Activated CD4-positive, alpha-beta T cell treated with anti-CD3 and anti-CD28 coated beads, Interleukin-2, amount 50 U/mL, for 16 hours (primary cell): Measurements from ENCODE around the gene TOM1L2.

ENCODE experiments used
- DNase-seq: peaks from one replicate; pipeline ENCODE4 v3.0.0-alpha.2; 2020

The TOM1L2 gene

DNA sequence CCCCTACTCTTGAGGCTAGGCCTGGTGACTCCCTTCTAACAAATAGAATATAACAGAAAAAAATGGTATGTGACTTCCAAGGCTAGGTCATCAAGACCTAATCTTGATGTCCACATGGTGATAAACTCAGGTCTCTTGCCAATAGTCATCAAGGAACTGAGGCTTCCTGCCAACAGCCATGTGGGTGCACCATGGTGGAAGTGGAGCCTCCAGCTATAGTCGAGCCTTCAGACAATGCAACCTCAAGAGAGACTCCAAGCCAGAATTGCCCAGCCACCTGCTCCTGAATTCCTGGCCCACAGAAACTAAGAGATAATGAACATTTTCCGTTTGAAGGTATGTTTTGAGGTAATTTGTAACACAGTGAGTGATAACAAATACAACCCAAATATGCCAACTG is 79.5 kb downstream of the TOM1L2 start:
- no peak for DNase-seq

DNA sequence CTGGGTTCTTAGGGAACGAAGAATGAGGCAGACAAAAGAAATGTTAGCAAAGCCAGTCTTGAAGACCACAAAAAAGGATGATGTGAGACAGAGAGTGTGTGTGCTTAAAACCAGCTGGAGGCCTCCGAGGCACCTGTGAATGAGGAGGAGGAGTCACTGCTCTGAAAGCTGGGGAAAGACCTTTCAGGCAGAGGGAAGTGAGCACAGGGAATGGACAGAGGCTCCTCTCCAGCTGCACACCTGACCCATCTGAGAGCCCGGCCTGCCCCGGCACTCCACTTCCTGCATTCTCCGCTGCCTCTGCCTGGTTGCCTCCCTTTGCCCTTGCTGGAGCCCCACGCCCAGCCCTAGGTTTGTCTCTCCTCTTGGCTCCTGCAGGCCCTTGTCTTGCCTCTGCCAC is 80.2 kb downstream of the TOM1L2 start:
- no peak for DNase-seq

DNA sequence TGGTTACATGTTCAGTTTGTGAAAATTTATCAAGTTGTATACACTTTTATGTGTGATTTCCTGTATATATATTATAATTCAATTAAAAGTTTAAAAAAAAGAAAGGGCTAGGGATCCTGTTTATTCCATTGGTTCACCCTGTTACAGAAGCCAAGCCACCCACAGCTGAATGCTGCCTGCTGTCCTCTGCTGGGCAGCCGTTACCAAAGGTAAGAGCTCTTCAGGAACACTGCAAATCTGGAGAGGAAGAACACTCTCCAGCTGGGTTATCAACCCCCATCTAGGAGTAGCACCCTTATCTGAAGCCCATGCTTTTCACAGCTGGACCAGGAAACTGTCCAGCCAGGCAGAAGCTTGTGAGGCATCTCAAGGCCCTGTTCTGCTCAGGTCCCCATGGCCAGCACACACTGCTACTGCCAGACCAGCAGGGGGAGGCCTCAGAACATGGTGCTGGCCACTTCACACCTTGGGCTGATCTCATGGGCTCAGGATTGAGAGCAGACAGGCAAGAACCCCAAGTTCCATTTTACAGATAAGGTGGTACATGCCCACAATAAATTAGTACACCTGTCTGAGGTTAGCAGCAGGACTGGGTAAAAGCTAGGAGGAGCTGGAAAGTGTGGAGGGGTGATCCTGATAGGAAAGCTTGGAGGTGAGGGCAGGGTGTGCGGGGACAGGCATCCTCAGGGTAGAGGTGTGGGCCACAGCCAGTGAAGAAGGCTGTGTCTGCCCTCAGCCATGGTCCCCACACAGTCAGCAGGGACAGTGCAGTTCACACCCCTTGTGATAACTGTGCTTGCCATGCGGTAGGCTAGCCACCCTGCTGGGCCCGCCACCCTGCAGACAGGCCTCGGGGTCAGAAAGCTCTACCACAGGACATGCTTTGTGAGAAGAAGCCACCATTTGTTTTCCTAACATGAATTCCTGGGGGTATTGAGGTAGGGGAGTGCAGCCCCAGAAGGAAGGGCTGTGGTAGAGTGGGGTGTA is 81.1 kb downstream of the TOM1L2 start:
- peak; percentile 46 for DNase-seq

DNA sequence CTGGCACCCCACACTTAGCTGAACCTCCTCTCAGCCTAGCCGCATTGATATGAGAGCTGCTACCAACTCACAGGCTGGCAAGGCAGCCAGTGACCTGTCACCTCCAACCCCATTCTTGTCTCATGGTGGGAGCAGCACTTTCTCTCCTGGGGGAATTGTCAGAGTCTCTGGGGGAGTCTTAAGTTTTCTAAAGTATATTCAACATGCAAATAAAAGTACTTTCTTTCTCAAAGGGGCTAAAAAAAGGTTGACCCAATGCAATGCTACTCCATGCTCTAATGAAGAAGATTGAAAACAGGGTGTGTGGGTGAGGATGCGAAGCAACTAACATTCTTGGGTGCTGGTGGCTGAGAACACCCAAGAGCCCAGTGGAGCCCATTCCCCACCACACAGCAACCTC is 82.3 kb downstream of the TOM1L2 start:
- DNase-seq = no peak

DNA sequence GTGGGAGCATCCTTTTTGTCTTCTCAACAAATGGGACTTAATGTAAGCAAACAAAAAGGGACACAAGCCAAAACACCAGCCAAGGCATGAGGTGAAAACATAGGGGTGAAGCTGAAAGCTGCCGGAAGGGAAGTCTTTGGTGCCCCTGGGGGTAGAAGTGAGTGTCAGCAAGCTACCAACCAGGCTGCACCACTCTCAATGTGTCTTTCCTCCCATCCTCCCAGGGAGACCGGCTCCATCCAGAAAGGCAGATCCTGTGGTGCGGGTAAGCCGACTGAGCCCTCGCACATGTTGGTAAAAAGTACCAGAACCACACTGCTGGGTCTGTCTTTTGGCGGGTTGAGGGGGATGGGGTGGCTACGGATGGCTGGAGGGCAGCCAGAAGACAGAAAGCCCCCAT is 83.4 kb downstream of the TOM1L2 start:
- DNase-seq = no peak

DNA sequence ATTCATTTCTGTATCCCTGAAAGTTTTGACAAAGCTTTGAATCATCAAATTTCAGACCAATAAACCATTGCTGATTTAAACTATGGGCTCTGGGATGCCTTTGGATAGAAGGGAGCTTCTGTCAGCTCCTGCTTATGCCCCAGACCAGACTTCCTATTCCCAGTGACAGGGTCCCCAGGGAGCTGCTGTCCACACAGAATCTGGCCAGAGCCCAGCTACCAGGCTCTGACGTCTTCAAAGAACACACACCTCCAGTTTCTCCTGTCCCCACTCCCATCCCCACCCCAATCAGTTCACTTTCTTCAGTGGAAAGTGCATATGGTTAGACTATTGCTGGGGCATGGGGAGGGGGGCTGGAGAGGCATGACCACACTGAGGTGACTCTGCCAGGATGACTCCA is 83.8 kb downstream of the TOM1L2 start:
- DNase-seq = no peak

DNA sequence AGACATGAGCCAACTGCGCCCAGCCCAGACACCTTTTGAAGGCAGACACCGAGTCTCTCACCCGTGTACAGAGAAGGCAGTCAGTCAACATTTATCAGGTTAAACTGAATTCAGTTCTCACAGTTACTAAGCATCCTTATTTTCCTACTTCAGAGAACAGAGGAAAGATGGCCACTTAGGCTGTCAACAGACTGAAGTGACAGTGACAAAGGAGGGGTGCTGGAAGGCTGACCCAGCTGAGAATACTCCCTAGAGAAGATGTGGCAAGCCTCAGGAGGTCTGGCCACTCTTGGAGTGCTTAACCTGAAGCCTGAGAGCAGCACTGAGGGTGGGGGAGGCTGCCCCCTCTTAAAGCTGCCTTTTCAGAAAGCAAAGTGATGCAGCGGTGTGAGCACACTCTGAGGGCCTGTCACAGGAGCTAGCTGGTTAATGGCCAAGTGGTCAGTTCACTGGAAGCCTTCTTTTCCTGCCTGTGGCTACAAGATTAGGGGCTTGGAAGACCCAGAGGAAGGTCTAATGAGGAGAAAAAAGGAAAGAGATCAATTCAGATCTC is 84.4 kb downstream of the TOM1L2 start:
- no peak for DNase-seq

DNA sequence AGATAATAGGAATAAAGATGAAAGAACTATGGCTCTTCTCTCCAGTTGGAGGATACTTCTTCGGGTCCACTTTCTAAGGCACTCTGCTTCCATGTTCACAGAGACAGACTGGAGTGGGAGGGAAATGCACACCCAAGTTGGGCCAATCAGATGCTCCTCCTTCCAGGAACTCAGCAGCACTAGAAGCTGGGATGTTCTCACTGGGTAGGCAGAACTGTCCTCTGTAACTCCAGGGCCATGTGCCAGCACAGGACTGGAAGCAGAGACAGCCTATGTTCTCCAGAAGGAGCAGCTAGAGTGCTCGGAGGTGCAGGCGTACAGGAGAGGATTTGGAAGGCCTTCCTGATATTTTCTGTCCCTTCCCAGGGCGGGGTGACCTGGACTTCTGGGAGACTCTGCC is 85.5 kb downstream of the TOM1L2 start:
- no peak for DNase-seq

DNA sequence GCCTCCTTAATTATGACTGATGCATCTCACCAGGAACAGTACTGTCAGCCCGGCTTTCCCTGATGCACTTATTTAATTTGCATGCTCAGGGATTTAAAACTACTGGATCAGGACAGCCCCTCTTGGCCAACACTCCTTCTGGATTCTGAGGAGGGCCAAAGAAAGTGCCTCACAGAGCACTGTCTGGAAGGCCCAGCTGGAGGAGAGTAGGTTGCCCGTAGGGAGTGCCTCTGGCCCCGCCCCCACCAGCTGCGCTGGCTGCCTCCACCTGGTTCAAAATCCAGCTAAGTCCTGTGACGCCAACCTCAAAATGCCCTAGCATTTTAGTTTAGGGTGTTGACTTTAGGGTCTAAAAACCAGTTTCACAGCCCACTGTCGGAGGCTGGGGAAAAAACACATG is 86.0 kb downstream of the TOM1L2 start:
- no peak for DNase-seq

DNA sequence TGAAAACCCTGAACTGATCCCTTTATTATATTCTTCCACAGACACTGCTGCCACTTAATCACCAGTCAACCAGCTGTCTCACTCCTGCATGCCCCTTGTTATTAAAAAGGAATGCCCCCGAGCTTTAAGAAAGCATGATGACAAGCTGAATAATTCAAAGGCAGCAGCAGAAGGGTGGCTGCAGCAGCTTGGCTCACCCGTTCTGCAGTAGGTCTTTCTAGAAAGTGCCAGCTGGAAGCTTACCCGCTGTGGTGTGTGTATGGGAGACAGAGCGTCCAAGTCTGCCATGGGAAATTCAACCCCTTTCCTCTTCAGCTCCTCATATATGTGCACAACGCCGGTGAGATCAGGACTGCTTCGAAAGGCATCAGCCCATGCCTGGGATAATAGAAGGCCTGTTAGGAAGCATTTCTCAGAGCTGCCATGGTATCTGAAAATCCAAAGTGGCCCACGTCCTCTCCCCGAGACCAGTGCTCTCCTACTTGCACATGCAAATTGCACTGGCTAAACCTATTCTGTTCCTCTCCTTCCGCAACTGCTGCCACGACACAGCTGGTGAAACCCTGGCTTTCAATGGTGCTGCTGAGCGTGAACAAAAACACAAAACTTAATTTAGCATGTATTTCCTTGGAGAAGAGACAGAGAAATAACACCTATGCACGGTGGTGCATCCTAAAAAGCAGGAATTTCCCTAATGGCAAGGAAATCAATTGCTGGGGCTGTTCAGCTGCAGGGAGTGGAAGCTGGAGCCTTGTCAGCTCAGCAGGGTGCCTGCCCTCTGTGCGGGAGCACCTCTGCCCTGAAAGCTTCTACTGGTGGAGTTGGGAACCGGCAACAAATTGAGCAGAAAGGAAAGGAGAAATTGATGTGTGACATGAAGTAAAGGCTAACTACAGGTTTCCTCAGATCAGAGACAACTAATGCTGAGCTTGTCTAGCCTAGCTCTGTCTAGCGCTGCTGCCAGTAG is 87.5 kb downstream of the TOM1L2 start:
- no peak for DNase-seq

DNA sequence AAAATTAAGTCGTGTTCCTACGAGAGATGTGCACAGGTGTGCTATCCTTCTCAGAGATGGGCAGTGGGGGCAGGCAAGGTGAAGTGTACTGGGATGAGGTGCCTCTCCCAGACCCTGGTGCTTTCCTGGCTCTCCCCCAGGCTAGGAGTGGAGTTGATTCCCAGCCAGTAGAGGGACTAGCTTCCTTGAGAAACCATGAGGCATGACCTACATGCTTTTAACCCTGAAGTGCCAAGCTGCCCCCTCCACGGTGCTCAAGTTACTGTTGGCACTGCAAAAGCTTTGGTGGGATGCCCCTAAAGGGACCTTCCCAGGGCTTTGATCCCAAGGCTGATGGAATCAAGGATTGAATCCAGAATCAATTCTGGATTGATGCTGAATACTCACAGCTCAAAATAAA is 88.4 kb downstream of the TOM1L2 start:
- no peak for DNase-seq

DNA sequence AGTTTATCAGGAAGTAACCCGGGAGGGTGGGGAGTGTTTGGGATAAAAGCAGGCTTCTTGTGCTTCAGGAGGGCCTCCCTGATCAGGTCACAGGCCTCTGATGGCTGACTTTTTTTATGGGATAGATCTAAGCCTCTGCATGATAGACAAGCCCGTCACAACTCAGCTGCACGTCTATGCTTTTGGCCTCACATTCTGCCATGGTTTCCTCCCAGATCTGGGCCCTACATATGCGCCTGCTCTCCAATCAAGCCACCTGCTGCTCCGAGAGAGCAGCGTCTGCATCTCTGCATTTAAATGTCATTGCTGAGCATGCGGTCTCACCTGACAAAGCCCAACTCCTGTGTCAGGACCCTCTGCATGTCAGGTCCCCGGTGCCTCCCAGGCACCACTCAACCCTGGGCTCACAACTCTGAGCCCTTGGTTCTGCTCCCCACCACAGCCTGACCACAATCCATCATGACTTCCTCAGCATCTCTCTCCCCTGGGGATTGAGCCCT is 90.1 kb downstream of the TOM1L2 start:
- no peak for DNase-seq

DNA sequence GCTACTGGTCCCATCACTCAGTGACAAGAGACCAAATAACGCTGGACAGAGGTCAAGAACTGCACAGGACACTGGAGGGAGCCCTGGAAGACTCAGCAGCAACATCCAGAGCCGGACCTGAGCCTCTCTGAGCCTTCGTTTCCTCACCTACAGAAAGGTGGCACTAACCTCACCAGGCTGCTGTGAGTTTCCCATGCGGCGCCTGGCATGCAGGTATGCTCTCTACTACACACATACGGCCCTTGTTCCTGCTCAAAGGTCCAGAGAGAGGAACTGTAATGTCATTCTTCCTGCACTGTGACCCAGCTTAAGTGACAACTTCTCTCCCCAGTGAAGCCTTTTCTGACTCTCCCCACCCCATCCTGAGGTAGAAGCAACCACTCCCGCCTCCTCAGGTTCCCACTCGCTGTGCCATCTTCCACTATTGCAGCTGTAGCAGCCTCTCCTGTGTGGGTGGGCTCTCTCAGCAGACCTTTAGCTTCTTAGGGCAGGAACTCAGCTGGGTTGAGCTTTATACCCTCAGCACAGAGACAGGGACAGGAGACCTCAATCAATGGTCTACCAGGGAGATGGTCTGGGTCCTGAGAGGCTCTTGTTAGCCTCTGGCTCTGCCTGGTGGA is 91.5 kb downstream of the TOM1L2 start:
- no peak for DNase-seq

DNA sequence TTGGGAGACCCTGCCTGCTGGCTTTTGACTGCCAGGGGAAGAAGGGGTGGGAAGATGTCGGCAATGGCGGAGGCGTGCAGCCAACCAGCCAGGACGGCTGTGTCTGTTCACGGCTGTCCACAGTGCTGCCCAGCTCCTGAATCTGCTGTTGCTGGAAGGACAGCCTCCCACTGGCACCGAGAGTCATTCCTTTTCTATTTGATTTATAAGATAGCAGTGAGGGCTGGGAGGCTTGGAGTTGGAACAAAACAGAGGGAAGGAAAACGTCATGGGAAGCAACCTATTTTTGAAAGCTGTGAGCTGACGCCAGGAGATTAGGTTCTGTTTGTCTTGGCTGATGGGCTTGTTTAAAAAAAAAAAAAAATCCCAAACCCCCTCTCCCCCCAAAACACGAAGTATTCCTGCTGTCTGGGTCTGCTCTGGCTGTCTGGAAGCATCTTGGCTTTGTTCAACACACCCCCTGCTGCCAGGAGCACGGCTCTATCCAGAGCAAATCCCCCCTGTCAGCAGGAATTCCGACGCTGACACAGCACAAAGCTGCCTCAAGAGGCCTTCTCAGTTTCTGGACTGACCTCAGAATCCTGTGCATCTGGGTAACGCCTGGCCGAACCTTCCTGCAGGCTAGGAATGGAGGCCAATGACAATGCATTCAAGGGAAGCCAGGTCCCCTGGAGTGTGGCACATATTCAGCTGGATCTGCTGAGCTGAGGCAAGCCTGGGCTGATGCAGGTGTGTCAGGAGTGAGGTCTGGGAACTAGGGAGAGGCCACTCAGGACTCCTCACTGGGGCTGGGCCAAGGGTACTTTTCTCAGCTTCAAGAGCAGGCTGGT is 94.5 kb downstream of the TOM1L2 start:
- no peak for DNase-seq

DNA sequence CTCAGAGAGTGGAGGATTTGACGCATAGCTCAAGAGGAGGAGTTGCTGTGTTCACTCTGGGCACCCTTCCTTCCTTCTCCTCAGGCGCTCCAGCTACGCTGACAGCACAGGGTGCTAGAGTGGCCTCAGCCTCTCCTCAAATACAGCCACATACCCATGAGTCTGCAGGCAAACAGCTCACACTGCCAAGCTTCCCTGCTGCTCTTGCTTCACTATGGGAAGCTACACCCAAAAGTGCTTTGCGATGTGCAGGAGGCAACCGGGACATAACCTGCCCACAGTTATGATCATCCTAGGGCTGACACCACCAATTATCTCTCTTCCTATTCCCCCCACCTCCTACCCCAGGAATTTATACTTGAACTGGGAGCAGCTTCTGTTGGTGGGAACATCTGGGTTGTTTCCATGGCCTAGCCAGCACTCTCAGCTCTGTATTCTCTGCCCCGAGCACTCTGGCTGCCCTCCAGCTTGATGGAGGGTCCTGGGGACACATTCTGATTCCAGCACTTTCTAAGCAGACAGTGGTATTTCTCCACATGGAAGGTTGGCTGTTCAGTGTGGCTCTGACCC is 95.2 kb downstream of the TOM1L2 start:
- no peak for DNase-seq

DNA sequence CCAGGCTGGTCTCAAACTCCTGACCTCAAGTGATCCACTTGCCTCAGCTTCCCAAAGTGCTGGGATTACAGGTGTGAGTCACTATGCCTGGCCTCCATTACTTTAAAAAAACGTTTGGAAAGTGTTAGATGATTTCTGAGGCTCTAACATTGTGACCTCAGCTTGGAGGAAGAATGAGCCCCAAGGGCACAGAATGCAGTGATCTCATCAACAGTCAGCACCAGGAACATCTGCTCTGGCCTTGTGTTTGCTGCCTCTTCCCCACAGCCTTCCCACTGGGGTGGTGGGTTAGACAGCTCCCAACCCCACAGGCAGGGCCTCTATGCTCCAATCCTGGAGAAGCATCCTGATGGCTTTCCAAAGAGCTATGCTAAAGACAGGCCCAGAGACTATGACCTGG is 97.7 kb downstream of the TOM1L2 start:
- DNase-seq = no peak

DNA sequence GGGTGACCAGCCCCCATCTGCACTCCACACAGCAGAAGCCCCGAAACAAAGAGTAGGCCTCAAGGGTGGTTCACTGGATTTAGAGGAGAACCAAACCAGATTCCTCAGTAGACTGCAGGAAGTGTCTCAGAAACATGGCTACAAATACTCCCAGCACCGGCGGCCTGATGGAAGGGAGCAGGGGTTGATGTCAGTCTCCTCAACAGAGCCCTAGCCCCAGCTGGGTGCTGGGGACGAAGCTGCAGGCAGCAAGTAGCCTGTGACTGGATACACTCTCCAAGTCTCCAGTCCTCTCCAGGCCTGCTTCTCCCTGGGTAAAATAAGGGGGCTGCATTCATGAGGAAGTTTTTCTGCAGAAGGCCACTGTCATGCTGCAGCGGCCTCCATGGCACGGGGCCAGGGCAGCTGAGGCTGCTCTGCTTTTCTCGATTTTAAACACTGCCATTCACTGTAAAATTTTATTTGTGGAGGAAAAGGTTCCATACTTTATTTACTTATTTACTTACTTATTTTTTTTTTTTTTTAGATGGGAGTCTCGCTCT is 98.7 kb downstream of the TOM1L2 start:
- no peak for DNase-seq

DNA sequence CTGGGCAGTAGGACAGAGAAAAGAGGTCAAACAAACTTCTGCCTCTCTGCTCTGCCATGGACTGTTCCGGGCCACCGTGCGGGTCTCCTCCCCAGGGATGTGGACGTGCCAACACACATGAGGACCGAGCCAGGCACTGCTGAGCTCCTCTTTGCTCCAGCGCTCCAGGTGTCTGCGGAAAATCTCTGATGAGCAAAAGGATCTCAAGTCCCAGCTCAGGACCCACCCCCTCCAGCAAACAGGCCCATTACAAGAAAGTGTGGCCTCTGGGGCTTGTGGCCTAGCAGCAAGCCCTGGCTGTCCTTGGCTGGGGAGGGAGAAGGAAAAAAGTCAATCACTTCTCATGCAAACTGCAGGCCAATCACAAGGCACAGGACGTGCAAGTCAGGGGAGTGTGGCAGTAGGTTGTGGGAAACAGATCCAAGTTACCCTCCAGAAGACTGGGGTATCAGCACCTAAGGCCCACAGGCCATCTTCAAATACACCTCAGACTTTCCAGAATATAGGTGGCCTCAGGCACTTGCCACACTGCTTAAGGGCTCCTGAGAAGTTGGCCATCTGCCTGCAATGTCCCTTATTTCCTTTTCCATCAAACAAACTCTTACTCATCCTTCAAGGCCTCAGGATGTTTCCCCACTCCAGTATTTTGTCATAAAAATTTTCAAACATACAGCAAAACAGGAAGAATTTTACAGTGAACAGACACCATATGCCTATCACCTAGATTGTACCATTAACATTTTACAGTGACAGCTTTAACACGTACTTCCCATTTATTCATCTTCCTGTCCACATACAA is 99.5 kb downstream of the TOM1L2 start:
- no peak for DNase-seq

DNA sequence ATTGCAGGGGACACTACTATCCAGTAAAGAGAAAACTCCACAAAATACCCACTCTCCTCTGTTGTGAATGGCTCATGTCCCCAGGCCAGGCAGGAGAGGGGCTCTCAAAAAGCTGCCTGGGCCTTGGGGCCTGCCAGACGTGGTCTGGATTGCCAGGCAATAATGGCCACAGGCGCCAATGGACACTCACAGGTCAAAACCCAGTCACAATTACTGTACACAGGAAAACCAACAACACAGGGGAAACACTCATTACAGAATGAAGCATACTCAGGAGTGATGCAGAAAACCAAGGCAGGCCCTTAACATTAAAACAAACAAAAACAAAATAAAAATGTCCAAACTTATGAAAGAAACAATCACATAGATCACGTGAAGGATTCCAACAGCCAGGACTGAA is 100.3 kb downstream of the TOM1L2 start:
- DNase-seq = no peak

DNA sequence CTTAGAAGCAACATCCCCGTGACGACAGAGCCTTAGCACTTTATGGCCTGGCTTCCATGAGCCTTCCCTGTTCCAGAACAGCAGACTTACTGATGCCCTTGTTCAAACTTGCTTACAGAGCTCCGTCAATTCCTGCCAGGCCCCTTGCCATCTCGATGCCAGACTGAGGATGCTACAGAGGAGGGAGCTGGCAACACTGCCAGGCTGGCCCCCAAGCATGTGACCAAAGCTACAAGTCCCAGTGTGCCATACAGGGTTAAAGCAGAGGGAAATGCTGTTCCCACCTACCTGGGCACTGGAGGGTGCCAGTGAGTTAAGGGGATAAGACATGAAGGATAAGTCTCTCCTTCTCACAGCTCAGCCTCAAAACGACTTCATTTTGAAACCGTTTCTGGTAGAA is 102.0 kb downstream of the TOM1L2 start:
- DNase-seq = no peak
